IMR-90 (cell line): ENCODE results near the gene LSM14B.

ENCODE experiments used
- BHLHE40 ChIP-seq: fragments of 150-350 bp; IDR thresholded peaks from 2 replicates; pipeline ENCODE4 v1.6.1; 2016; ENCODE audit warnings: mild to moderate bottlenecking, low read depth, low read length
- CEBPB ChIP-seq: IDR thresholded peaks from 2 replicates; pipeline ENCODE4 v1.6.1; 2012; ENCODE audit warnings: low read depth, low read length, improper control_type of control experiment
- CHD1 ChIP-seq: IDR thresholded peaks from 2 replicates; pipeline ENCODE4 v1.6.1; 2012; ENCODE audit warnings: low read depth, low read length, improper control_type of control experiment
- ELK1 ChIP-seq: fragments of 150-350 bp; IDR thresholded peaks from 2 replicates; pipeline ENCODE4 v1.6.1; 2016; ENCODE audit warnings: low read depth, mild to moderate bottlenecking, low read length, moderate library complexity, borderline replicate concordance
- FOS ChIP-seq: fragments of 150-350 bp; IDR thresholded peaks from 2 replicates; pipeline ENCODE4 v1.6.1; 2016; ENCODE audit warnings: low read depth, low read length
- MAFK ChIP-seq: IDR thresholded peaks from 2 replicates; pipeline ENCODE4 v1.6.1; 2012; ENCODE audit warnings: low read depth, low read length, improper control_type of control experiment
- MAZ ChIP-seq: IDR thresholded peaks from 2 replicates; pipeline ENCODE4 v1.6.1; 2012; ENCODE audit warnings: low read depth, mild to moderate bottlenecking, low read length, improper control_type of control experiment, moderate library complexity, borderline replicate concordance
- MXI1 ChIP-seq: IDR thresholded peaks from 2 replicates; pipeline ENCODE4 v1.6.1; 2012; ENCODE audit warnings: low read depth, mild to moderate bottlenecking, low read length, moderate library complexity, borderline replicate concordance
- POLR2A ChIP-seq: IDR thresholded peaks from 2 replicates; pipeline ENCODE4 v1.6.1; 2012; ENCODE audit warnings: mild to moderate bottlenecking, low read depth, low read length
- RAD21 ChIP-seq: IDR thresholded peaks from 2 replicates; pipeline ENCODE4 v1.6.1; 2012; ENCODE audit warnings: low read length, improper control_type of control experiment
- RFX5 ChIP-seq: IDR thresholded peaks from 2 replicates; pipeline ENCODE4 v1.8.0; 2012; ENCODE audit warnings: low read depth, mild to moderate bottlenecking, low read length, moderate library complexity
- SMC3 ChIP-seq: fragments of 150-350 bp; IDR thresholded peaks from 2 replicates; pipeline ENCODE4 v1.6.1; 2016; ENCODE audit warnings: low read depth, mild to moderate bottlenecking, antibody characterized with exemption, low read length, moderate library complexity
- TF ChIP-seq, protein P1 (sequence below): conservative IDR thresholded peaks from 2 replicates; pipeline ENCODE4 v1.5.1; 2012; ENCODE audit warnings: mild to moderate bottlenecking, low read depth, low read length, improper control_type of control experiment
- TF ChIP-seq, protein P2 (sequence below): fragments of 150-350 bp; IDR thresholded peaks from 2 replicates; pipeline ENCODE4 v1.6.1; 2017; ENCODE audit warnings: mild to moderate bottlenecking, antibody characterized with exemption, low read length, low read depth

DNA sequence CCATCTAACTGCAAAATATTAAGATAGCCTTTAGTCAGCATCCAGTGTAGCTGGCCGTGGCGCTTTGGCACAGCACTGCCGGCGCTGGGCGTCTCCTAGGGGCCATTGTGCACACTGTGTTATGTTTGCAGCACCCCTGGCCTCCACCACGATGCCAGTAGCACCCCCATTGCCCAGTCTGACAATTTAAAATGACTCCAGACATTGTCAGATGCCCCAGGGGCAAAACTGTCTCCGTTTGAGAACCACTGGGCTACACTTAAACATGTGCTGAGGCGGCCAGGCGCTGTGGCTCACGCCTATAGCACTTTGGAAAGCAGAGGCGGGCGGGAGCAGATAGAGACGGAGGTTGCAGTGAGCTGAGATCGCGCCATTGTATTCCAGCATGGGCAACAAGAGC lies 54.6 kb downstream of the LSM14B start:
- no peak for TF ChIP-seq POLR2A
- TF ChIP-seq, protein P1, sequence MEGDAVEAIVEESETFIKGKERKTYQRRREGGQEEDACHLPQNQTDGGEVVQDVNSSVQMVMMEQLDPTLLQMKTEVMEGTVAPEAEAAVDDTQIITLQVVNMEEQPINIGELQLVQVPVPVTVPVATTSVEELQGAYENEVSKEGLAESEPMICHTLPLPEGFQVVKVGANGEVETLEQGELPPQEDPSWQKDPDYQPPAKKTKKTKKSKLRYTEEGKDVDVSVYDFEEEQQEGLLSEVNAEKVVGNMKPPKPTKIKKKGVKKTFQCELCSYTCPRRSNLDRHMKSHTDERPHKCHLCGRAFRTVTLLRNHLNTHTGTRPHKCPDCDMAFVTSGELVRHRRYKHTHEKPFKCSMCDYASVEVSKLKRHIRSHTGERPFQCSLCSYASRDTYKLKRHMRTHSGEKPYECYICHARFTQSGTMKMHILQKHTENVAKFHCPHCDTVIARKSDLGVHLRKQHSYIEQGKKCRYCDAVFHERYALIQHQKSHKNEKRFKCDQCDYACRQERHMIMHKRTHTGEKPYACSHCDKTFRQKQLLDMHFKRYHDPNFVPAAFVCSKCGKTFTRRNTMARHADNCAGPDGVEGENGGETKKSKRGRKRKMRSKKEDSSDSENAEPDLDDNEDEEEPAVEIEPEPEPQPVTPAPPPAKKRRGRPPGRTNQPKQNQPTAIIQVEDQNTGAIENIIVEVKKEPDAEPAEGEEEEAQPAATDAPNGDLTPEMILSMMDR: no peak
- TF ChIP-seq RFX5: no peak
- TF ChIP-seq, protein P2, sequence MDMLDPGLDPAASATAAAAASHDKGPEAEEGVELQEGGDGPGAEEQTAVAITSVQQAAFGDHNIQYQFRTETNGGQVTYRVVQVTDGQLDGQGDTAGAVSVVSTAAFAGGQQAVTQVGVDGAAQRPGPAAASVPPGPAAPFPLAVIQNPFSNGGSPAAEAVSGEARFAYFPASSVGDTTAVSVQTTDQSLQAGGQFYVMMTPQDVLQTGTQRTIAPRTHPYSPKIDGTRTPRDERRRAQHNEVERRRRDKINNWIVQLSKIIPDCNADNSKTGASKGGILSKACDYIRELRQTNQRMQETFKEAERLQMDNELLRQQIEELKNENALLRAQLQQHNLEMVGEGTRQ: no peak
- no peak for TF ChIP-seq CEBPB
- TF ChIP-seq RAD21: no peak
- TF ChIP-seq MAZ: no peak
- no peak for TF ChIP-seq MXI1
- TF ChIP-seq MAFK: no peak
- no peak for TF ChIP-seq FOS
- no peak for TF ChIP-seq BHLHE40
- TF ChIP-seq ELK1: no peak
- TF ChIP-seq CHD1: no peak
- TF ChIP-seq SMC3: no peak
